ENCODE data around the gene FAM3D. TPM values are rescaled to one million over a fixed set of nuclear protein-coding genes. Genes with fewer than 3 reads are reported as not detected.

Gene FAM3D
- total and polyA plus RNA-seq, 9 of the 15 experiments (the other 6 are each of a cell fraction or from before 2014, with no cell fraction given) = not detected

DNA sequence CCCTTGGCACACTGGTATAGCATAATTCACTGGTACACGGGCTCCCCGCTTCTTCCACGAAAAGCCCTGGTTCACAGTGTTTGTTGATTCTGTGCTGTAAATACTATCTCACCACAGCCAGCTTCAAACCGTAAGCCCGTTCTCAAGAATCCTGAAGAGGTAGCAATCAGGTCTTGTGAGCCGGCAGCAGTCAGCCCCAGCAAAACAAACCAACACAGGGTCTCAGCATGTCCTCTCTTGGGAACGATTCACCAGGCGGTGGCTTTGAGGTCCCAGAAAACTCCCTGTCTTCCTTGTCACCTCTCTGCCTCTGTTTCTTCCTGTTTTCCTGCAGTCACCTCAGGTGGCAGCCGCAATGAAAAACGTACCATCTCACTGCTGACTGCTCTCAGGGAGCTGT lies 19.1 kb upstream of the FAM3D start:
- in situ Hi-C loops (cut with MboI) (no loop called here), intact Hi-C loops (cut with micrococcal nuclease) (no loop called here)
- FAIRE-seq = no peak
- no peak overlapping the region for H3K4me3 ChIP-seq
- no TSS peak for BruUV-seq (replicated peaks)
- H3K79me2 ChIP-seq (ENCODE audit: control insufficient read depth, insufficient read depth, low read length) = no peaks in the 10 kb centered on the region
- no peaks in the 10 kb centered on the region for H3K9me3 ChIP-seq (replicated peaks; ENCODE audit: control insufficient read depth, insufficient read depth, low read depth, low read length)
- H3K9ac ChIP-seq (ENCODE audit: insufficient read depth in 1 of 2, low read depth in 2 of 2, low read length in 2 of 2) = no peak overlapping the region
- H3K36me3 ChIP-seq (ENCODE audit: control insufficient read depth, insufficient read depth, low read length) = no peaks in the 10 kb centered on the region
- CTCF ChIA-PET (ENCODE audit: low intra/inter-chr PET ratio) = no interaction called here
- H3K27ac ChIP-seq (ENCODE audit: extremely low read depth, low read depth, low read length) = no peak overlapping the region
- no peaks in the 10 kb centered on the region for H3K4me1 ChIP-seq (replicated peaks in 1 of 2; ENCODE audit: control insufficient read depth in 2 of 2, insufficient read depth in 2 of 2, low read length in 2 of 2)
- no peak for ATAC-seq
- no peaks in the 10 kb centered on the region for H4K20me1 ChIP-seq (replicated peaks; ENCODE audit: control insufficient read depth, insufficient read depth, low read length)
- H3K9me1 ChIP-seq (ENCODE audit: control insufficient read depth, insufficient read depth, low read length) = no peaks in the 10 kb centered on the region
- WGBS (ENCODE audit: insufficient coverage, low coverage, missing lambda C conversion rate) = under 1% methylated on average over 10 of the region's 10 CpGs
- no peak overlapping the region for H2AFZ ChIP-seq (ENCODE audit: low read depth, low read length)
- no peak for DNase-seq (ENCODE audit: extremely low read depth in 1 of 4, low spot score in 3 of 4)
- H3K4me2 ChIP-seq (ENCODE audit: insufficient read depth, low read length) = no peak overlapping the region
- POLR2A ChIA-PET = no interaction called here
- H3K27me3 ChIP-seq (ENCODE audit: control insufficient read depth in 2 of 2, insufficient read depth in 2 of 2, low read length in 2 of 2) = 0 out of 5 replicates have a peak, but pooled peaks cover 0 to 6% of the 10 kb centered on the region in 2 experiments
- TF ChIP-seq, protein P1, sequence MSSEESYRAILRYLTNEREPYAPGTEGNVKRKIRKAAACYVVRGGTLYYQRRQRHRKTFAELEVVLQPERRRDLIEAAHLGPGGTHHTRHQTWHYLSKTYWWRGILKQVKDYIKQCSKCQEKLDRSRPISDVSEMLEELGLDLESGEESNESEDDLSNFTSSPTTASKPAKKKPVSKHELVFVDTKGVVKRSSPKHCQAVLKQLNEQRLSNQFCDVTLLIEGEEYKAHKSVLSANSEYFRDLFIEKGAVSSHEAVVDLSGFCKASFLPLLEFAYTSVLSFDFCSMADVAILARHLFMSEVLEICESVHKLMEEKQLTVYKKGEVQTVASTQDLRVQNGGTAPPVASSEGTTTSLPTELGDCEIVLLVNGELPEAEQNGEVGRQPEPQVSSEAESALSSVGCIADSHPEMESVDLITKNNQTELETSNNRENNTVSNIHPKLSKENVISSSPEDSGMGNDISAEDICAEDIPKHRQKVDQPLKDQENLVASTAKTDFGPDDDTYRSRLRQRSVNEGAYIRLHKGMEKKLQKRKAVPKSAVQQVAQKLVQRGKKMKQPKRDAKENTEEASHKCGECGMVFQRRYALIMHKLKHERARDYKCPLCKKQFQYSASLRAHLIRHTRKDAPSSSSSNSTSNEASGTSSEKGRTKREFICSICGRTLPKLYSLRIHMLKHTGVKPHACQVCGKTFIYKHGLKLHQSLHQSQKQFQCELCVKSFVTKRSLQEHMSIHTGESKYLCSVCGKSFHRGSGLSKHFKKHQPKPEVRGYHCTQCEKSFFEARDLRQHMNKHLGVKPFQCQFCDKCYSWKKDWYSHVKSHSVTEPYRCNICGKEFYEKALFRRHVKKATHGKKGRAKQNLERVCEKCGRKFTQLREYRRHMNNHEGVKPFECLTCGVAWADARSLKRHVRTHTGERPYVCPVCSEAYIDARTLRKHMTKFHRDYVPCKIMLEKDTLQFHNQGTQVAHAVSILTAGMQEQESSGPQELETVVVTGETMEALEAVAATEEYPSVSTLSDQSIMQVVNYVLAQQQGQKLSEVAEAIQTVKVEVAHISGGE (CRISPR knock-in tag; IDR thresholded peaks at IDR 0.05) = no peak
- TF ChIP-seq, protein P2, sequence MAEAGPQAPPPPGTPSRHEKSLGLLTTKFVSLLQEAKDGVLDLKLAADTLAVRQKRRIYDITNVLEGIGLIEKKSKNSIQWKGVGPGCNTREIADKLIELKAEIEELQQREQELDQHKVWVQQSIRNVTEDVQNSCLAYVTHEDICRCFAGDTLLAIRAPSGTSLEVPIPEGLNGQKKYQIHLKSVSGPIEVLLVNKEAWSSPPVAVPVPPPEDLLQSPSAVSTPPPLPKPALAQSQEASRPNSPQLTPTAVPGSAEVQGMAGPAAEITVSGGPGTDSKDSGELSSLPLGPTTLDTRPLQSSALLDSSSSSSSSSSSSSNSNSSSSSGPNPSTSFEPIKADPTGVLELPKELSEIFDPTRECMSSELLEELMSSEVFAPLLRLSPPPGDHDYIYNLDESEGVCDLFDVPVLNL (CRISPR knock-in tag; IDR thresholded peaks at IDR 0.05; ENCODE audit: low read depth) = no peak
- TF ChIP-seq, protein P3, sequence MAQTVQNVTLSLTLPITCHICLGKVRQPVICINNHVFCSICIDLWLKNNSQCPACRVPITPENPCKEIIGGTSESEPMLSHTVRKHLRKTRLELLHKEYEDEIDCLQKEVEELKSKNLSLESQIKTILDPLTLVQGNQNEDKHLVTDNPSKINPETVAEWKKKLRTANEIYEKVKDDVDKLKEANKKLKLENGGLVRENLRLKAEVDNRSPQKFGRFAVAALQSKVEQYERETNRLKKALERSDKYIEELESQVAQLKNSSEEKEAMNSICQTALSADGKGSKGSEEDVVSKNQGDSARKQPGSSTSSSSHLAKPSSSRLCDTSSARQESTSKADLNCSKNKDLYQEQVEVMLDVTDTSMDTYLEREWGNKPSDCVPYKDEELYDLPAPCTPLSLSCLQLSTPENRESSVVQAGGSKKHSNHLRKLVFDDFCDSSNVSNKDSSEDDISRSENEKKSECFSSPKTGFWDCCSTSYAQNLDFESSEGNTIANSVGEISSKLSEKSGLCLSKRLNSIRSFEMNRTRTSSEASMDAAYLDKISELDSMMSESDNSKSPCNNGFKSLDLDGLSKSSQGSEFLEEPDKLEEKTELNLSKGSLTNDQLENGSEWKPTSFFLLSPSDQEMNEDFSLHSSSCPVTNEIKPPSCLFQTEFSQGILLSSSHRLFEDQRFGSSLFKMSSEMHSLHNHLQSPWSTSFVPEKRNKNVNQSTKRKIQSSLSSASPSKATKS (CRISPR knock-in tag; IDR thresholded peaks at IDR 0.05) = no peak
- TF ChIP-seq TRIM28 (IDR thresholded peaks at IDR 0.05) (no peak), ZNF445 (CRISPR knock-in tag; IDR thresholded peaks at IDR 0.05; ENCODE audit: low read depth) (no peak), HSF4 (CRISPR knock-in tag; IDR thresholded peaks at IDR 0.05; ENCODE audit: borderline replicate concordance) (no peak), NCOA2 (IDR thresholded peaks at IDR 0.05; ENCODE audit: partially characterized antibody in 2 of 2) (no peak), NBN (IDR thresholded peaks at IDR 0.05; ENCODE audit: low read depth) (no peak)
- TF ChIP-seq, protein P4, sequence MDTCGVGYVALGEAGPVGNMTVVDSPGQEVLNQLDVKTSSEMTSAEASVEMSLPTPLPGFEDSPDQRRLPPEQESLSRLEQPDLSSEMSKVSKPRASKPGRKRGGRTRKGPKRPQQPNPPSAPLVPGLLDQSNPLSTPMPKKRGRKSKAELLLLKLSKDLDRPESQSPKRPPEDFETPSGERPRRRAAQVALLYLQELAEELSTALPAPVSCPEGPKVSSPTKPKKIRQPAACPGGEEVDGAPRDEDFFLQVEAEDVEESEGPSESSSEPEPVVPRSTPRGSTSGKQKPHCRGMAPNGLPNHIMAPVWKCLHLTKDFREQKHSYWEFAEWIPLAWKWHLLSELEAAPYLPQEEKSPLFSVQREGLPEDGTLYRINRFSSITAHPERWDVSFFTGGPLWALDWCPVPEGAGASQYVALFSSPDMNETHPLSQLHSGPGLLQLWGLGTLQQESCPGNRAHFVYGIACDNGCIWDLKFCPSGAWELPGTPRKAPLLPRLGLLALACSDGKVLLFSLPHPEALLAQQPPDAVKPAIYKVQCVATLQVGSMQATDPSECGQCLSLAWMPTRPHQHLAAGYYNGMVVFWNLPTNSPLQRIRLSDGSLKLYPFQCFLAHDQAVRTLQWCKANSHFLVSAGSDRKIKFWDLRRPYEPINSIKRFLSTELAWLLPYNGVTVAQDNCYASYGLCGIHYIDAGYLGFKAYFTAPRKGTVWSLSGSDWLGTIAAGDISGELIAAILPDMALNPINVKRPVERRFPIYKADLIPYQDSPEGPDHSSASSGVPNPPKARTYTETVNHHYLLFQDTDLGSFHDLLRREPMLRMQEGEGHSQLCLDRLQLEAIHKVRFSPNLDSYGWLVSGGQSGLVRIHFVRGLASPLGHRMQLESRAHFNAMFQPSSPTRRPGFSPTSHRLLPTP (IDR thresholded peaks at IDR 0.05; ENCODE audit: borderline replicate concordance, extremely low read depth, insufficient read length) = no peak
- TF ChIP-seq, protein P5, sequence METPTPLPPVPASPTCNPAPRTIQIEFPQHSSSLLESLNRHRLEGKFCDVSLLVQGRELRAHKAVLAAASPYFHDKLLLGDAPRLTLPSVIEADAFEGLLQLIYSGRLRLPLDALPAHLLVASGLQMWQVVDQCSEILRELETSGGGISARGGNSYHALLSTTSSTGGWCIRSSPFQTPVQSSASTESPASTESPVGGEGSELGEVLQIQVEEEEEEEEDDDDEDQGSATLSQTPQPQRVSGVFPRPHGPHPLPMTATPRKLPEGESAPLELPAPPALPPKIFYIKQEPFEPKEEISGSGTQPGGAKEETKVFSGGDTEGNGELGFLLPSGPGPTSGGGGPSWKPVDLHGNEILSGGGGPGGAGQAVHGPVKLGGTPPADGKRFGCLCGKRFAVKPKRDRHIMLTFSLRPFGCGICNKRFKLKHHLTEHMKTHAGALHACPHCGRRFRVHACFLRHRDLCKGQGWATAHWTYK (CRISPR knock-in tag; IDR thresholded peaks at IDR 0.05) = no peak

Measured in K562 (cell line).